GM19025 (cell line): ENCODE measurements around the gene SP110.
"Not testable (repeated sequence)": the region's sequence is repeated elsewhere in the genome, so short reads cannot be mapped to it uniquely, and the experiment has no call there.

Source experiments
- ATAC-seq: cut with Tn5 transposase; IDR thresholded peaks from one replicate; pipeline ENCODE4 v1.9.1; 2021; ENCODE audit warnings: mild to moderate bottlenecking, low read depth, moderate library complexity; ENCODE audit not compliant: unreplicated experiment

SP110 gene

GRCh38 chr2:230225486-230225885, 5.7 kb upstream of the SP110 start, which contains the start of gene SP140:
TSS of gene SP140 (plus strand) at chr2:230225736. CDS start at chr2:230225845, 109 bp downstream.
- peak; percentile 81 for ATAC-seq

DNA sequence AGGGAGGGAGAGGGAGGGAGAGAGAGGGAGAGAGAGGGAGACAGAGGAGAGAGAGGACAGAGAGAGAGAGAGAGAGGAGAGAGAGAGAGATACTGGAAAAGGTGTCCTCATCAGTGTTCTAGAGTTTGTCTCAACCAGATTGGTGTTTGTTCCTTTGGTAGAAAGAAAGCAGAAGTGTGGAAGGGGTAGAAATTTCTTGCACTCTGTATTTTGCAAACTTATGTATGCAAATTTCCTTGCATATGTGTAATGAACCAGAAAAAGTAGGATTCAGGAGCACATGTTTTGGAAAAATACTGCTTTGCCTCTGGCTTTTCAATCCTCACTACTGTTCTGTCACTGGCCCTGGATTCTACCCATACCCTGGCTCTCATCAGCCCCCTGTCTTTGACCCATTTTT, 4.7 kb upstream of the SP110 start:
- no peak for ATAC-seq

GRCh38 chr2:230222829-230223228, 3.0 kb upstream of the SP110 start:
- not testable (repeated sequence) for ATAC-seq

DNA sequence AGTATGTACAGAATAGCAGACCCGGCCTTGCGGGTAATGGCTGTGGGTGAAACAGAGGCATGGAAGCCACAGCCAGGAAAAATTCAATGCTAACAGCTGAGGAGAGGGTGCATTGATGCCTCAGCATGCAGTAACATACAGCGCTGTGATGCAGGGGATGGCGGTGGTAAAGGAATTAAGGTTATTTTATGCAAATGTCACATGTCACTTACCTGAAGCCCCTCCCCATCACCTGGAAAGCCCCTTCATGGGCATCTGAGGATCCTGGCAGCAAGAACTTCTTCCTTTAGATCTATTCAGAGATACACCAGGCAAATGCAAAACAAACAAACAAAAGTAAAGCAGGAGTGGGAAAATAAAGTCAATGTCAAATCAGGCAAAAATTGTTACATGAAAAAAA, 1.7 kb upstream of the SP110 start:
- no peak for ATAC-seq

GRCh38 chr2:230220347-230220969, 674 bp upstream of the SP110 start:
- ATAC-seq: no peak

DNA sequence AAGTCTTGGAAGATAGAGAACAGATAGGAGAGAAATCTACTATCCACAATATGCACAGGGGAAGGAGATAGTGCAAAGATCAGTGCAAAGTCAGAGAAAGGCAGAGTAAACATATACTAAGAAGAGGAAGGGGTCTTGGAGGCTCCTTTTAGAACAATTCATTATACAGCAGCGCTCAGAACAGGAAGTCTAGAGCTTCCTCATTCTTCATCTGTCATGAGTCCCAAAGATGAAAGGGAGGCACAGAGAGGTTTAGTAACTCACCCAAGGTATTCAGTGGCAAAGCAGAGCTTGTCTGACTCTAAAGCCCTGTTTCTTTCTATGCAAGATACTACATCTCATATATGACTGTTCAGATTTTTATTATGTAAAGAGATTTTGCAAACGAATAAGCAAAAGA, 1.4 kb downstream of the SP110 start:
- ATAC-seq: no peak

DNA sequence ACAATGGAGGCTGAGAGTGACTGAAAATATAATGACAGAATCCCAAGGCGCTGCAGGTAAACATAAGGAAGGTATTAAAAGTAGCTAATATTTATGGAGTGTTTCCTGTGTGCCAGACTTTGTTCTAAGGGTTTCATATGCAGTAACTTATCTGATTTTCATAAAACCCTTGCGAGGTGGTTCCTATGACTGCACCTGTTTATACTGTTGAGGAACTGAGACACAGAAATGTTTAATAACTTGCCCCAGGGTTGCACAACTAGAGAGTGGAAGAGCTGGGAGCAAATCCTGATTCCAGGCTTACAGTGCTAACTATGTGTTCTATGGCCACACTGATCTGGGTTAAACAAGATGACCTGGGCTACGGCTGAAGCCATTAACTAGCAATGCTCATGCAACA, 2.4 kb downstream of the SP110 start:
- ATAC-seq: no peak

DNA sequence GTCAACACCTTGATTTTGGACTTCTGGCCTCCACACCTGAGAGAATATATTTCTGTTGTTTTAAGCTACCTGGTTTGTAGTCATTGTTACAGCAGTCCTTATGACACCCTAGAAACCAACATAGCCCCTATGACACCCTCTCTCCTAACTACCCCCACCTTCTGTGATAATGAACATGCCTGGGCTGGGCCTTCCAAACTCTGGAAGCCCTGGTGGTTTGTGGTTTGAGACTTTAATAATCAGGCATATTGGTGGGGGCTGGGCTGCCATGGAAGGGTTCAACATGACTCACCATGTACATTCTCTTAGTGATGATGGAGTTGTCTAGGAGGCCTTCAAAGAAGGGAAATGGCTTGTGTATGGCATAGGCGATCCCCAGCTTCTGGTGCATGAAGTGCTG, 3.3 kb downstream of the SP110 start:
- no peak for ATAC-seq

GRCh38 chr2:230209422-230210051, 10.2 kb downstream of the SP110 start:
- ATAC-seq: peak; percentile 51

GRCh38 chr2:230208576-230208975, 11.2 kb downstream of the SP110 start:
- ATAC-seq: no peak

DNA sequence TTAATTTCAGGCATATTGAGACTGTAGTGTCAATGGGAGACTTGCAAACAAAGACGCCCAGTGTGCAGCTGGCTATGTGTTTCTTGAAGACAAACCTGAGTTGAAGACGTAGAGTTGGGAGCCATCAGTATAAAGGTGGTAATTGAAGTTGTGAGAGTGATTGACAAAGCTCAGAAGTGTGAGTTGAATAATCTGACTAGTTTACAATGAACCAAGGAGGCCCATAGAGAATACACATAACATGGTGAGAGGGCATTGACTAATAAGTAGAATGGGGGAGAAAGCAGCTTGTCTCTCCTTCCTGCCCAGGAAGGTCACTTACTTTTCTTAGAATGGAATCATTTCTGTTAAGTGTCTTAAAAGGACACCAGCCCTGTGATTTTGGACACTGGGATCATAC, 14.1 kb downstream of the SP110 start:
- no peak for ATAC-seq

DNA sequence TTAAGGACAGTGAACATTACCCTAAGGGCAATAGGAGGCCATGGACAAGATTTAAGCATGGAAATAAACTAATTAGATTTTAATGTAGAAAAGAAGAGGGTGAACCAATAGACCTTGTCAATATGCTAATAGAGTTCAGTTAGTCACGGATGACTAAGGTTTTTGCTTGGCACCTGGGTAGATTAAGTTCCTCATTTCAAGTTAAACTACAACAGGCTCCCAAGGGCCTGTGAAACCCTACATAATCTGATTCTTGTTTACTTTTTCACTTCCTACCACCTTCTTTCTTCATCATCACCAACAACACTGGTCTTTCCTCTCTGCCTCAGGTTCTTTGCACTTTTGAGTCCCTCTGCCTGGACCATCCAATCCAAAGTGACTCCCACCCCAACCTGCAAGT, 14.8 kb downstream of the SP110 start:
- ATAC-seq: peak; percentile 41

DNA sequence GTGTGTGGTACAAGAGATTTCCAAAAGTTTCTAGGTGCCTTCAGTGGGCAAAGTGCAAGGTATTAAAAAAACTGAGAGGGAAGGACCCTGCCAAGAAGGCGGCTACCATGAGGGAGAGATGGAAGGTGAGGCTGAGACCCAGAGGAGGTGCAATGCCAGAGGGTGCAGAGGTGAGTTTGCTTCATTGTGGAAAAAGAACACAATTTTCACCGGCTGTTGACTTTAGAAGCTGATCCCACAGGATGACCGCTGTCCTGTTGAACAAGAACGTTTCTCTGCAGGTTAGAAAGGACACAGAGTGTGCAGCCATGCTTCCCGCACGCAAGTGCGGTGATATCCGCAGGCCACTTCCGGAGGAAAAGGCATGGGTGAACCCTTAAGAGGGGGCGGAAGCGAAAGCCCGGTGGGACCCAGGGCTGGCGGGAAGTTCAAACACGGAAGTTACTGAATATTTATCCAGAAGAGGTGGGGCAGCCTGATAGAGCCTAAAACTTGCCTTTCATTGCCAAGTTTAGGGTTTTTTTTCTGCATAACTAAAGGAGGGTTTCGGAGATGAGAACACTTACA, 16.6 kb downstream of the SP110 start:
- ATAC-seq: peak; percentile 48

DNA sequence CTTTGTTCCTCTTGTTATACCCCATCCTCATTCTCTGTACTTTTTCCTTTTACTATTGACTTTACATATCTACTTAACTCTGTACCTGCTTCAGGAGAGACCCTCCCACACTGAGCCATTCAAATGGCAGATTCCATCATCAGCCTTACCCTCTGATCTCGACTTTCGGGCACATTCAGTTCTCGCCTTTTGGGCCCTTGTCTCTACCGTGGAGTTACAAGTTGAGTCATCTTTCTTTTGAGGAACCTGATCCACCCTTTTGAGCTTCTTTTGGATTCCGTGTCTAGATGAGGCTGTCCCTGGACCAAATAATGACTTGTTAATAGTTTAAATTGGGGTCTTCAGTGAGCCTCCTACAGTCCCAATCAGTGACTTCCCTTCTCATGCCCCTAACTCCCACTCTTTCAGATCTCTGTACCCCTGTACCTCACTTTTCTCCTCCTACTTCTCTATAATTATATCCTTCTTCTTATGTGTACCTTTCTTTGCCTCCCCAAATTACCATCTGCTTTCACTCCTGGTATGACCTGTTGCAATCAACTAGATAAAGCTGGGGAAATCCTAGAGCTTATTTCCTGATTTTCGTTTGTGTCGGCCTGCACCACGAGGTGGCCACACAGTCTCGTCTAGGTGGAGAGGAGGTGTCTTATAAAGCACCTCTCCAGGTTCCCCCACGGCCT, 17.2 kb downstream of the SP110 start:
- peak; percentile 34 for ATAC-seq

DNA sequence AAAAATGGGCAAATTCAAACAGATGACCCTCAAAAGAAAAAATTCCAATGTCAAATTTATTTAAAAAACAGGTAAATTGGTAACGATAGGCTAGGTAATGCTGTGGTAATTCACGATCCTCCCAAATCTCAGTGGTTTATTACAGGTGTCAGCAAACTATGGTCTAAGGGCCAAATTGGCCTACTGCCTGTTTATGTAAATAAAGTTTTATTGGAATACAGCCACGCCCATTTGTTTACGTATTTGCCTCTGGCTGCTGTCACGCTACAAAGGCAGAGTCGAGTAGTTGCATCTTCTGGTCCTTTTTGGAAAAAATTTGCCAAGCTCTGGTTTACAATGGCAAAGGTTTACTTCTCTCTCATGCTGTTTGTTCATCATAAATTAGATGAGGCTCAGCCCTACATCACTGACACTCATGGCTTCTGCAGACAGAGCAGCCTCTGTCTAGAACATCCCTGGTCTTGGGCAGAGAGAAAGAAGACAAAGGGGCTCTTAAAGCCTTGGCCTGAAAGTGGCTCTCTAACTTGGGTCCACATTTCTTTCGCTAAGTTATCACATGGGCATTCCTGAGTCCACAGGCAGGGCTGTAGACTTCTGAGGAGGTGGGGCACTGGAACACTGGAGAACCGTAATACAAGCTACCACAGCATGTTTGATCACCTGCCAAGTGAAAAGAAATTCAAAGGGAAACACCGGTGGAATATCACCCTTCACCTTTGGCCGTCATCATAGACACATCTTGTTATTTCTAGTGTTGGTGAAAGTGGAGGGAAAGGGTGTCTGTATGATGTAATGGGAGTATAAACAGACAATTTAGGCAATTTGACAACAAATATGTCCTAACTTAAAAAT, 34.8 kb downstream of the SP110 start:
- no peak for ATAC-seq

- no peak for ATAC-seq
Measured at GRCh38 chr2:230181195-230181594, 38.6 kb downstream of the SP110 start.

GRCh38 chr2:230179907-230180306, 39.9 kb downstream of the SP110 start:
- no peak for ATAC-seq

DNA sequence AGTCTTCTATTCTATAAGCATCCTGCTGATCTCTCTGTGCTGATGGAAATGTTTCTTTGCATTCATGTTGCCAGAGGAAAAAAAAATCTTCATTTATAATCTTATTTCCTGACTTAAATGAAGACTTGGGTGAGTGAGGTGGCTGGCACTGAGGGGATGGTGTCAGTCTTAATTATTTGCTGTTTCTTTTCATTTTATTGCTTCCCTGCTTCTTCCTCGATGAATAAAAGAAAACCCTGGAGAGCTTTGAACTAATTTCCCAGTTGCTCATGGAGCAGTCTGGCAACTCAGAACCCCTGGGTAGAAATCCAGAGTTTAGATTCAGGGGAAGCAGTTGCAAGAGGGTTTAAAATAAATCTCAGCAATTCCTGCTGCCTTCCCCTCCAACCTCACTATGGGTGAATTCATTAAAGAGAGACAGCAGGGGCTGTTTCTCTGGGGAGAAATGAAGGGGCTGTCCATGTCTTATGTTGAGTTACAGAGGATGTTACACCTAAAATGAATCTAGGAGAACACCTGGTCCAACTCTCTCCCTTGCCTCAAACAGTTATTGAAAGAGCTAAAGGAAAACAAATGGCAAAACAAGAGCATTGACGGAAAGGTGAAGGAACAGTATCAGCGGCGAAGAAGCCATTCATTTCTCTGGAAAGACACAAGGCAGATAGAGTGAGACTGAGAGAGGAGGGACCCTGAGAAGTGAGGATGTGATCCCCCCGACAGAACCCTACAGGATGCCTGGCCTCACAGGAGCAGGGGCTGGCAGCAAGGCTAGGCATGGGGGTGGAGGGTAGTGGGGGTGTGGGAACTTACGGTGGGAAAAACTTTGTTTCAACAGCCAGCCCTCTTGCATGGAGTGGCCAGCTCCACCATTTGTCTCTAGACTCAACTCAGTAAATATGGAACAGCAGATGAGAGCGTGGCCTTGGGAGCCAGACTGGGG, 41.0 kb downstream of the SP110 start:
- no peak for ATAC-seq

GRCh38 chr2:230176996-230177395, 42.8 kb downstream of the SP110 start:
- no peak for ATAC-seq

- ATAC-seq: no peak
Measured at GRCh38 chr2:230174466-230174865, 45.3 kb downstream of the SP110 start.
